SK-N-SH treated with all-trans-retinoic acid at 6 μM for 48 hours (cell line): ENCODE data around the gene PREP.
"Not testable (repeated sequence)": the region's sequence is repeated elsewhere in the genome, so short reads cannot be mapped to it uniquely, and the experiment has no call there.

Source experiments
- ATAC-seq: fragments of 200-7000 bp; cut with Tn5 transposase; 3 replicates; pipeline ENCODE4 v1.9.1; 2020; ENCODE audit warnings: mild to moderate bottlenecking, moderate library complexity
- ARNTL ChIP-seq: fragments of 450-650 bp; formaldehyde crosslinking; IDR thresholded peaks from 2 replicates; pipeline ENCODE4 v1.5.0; 2020; ENCODE audit warnings: low read depth, mild to moderate bottlenecking, moderate library complexity, borderline replicate concordance
- BACH2 ChIP-seq: fragments of 250-450 bp; sonication (Bioruptor Pico); IDR thresholded peaks from 2 replicates; pipeline ENCODE4 v1.9.0; 2021; ENCODE audit warnings: mild to moderate bottlenecking, borderline replicate concordance
- CREB5 ChIP-seq: fragments of 250-450 bp; sonication (Bioruptor Pico); IDR thresholded peaks from 2 replicates; pipeline ENCODE4 v1.5.1; 2020; ENCODE audit warnings: low read depth, mild to moderate bottlenecking, moderate library complexity
- CSDC2 ChIP-seq: fragments of 250-450 bp; sonication (Bioruptor Pico); IDR thresholded peaks from 2 replicates; pipeline ENCODE4 v1.5.0; 2020; ENCODE audit warnings: mild to moderate bottlenecking, moderate library complexity
- CSRNP3 ChIP-seq: fragments of 250-450 bp; sonication (Bioruptor Pico); IDR thresholded peaks from 2 replicates; pipeline ENCODE4 v1.5.1; 2021; ENCODE audit warnings: mild to moderate bottlenecking, moderate library complexity
- ESRRG ChIP-seq: fragments of 250-450 bp; sonication (Bioruptor Pico); IDR thresholded peaks from 2 replicates; pipeline ENCODE4 v1.6.1; 2021; ENCODE audit warnings: mild to moderate bottlenecking
- GLIS3 ChIP-seq: fragments of 250-450 bp; sonication (Bioruptor Pico); IDR thresholded peaks from 2 replicates; pipeline ENCODE4 v1.5.0; 2020; ENCODE audit warnings: mild to moderate bottlenecking, moderate library complexity
- ISL1 ChIP-seq: fragments of 250-450 bp; sonication (Bioruptor Pico); IDR thresholded peaks from 2 replicates; pipeline ENCODE4 v2.1.2; 2022; ENCODE audit warnings: mild to moderate bottlenecking, moderate library complexity
- OSR1 ChIP-seq: fragments of 250-450 bp; sonication (Bioruptor Pico); IDR thresholded peaks from 2 replicates; pipeline ENCODE4 v1.8.0; 2022; ENCODE audit warnings: moderate library complexity, mild to moderate bottlenecking, inconsistent platforms
- PATZ1 ChIP-seq: fragments of 250-450 bp; sonication (Bioruptor Pico); IDR thresholded peaks from 2 replicates; pipeline ENCODE4 v1.8.0; 2020; ENCODE audit warnings: mild to moderate bottlenecking, moderate library complexity, borderline replicate concordance
- POU6F1 ChIP-seq: fragments of 250-450 bp; sonication (Bioruptor Pico); IDR thresholded peaks from 2 replicates; pipeline ENCODE4 v1.8.0; 2021; ENCODE audit warnings: low read depth, mild to moderate bottlenecking, moderate library complexity, borderline replicate concordance
- PPARA ChIP-seq: fragments of 250-450 bp; sonication (Bioruptor Pico); IDR thresholded peaks from 2 replicates; pipeline ENCODE4 v1.5.0; 2020; ENCODE audit warnings: mild to moderate bottlenecking, borderline replicate concordance
- RARB ChIP-seq: fragments of 250-450 bp; sonication (Bioruptor Pico); IDR thresholded peaks from 2 replicates; pipeline ENCODE4 v1.8.0; 2021; ENCODE audit warnings: mild to moderate bottlenecking, moderate library complexity
- SNAI2 ChIP-seq: fragments of 250-450 bp; sonication (Bioruptor Pico); IDR thresholded peaks from 2 replicates; pipeline ENCODE4 v1.5.0; 2020; ENCODE audit warnings: mild to moderate bottlenecking, moderate library complexity
- TOX ChIP-seq: fragments of 250-450 bp; sonication (Bioruptor Pico); IDR thresholded peaks from 2 replicates; pipeline ENCODE4 v1.8.0; 2021; ENCODE audit warnings: mild to moderate bottlenecking, moderate library complexity, borderline replicate concordance
- TSHZ2 ChIP-seq: fragments of 250-450 bp; sonication (Bioruptor Pico); IDR thresholded peaks from 2 replicates; pipeline ENCODE4 v1.5.0; 2020; ENCODE audit warnings: mild to moderate bottlenecking, moderate library complexity
- ZC3H10 ChIP-seq: fragments of 250-450 bp; sonication (Bioruptor Pico); IDR thresholded peaks from 2 replicates; pipeline ENCODE4 v1.5.1; 2021; ENCODE audit warnings: mild to moderate bottlenecking, moderate library complexity
- ZFP3 ChIP-seq: fragments of 250-450 bp; sonication (Bioruptor Pico); IDR thresholded peaks from 2 replicates; pipeline ENCODE4 v1.5.0; 2020; ENCODE audit warnings: mild to moderate bottlenecking, moderate library complexity
- ZFP30 ChIP-seq: fragments of 450-650 bp; formaldehyde crosslinking; IDR thresholded peaks from 2 replicates; pipeline ENCODE4 v1.5.0; 2022; ENCODE audit warnings: mild to moderate bottlenecking, moderate library complexity
- ZNF565 ChIP-seq: fragments of 450-650 bp; formaldehyde crosslinking; conservative IDR thresholded peaks from 2 replicates; pipeline ENCODE4 v1.5.0; 2020; ENCODE audit warnings: low read depth, mild to moderate bottlenecking, moderate library complexity
- ZNF70 ChIP-seq: fragments of 450-650 bp; formaldehyde crosslinking; IDR thresholded peaks from 2 replicates; pipeline ENCODE4 v1.5.0; 2020; ENCODE audit warnings: mild to moderate bottlenecking, moderate library complexity

PREP gene

GRCh38 chr6:105250533-105250932 is 152.3 kb downstream of the PREP start:
- TF ChIP-seq TOX (CRISPR knock-in tag): no peak
- TF ChIP-seq ISL1: peak; percentile 43
- ATAC-seq: no peak

GRCh38 chr6:105243487-105243886 is 159.4 kb downstream of the PREP start:
- ATAC-seq: no peak
- TF ChIP-seq OSR1 (no peak), PPARA (CRISPR knock-in tag) (no peak), SNAI2 (CRISPR knock-in tag) (no peak), ARNTL (CRISPR knock-in tag) (no peak), PATZ1 (CRISPR knock-in tag) (no peak), BACH2 (CRISPR knock-in tag) (no peak), TSHZ2 (CRISPR knock-in tag) (no peak), TOX (CRISPR knock-in tag) (no peak), POU6F1 (CRISPR knock-in tag) (no peak), CREB5 (CRISPR knock-in tag) (no peak), RARB (CRISPR knock-in tag) (no peak)
- TF ChIP-seq, all 23 proteins: peak for 0

GRCh38 chr6:105235155-105235554 is 167.7 kb downstream of the PREP start:
- TF ChIP-seq ZC3H10 (CRISPR knock-in tag) (no peak), CREB5 (CRISPR knock-in tag) (no peak), ZFP30 (CRISPR knock-in tag) (no peak), PPARA (CRISPR knock-in tag) (no peak), CSRNP3 (CRISPR knock-in tag) (no peak), ZNF565 (CRISPR knock-in tag) (no peak), ZNF70 (CRISPR knock-in tag) (no peak), ZFP3 (CRISPR knock-in tag) (no peak), RARB (CRISPR knock-in tag) (no peak), POU6F1 (CRISPR knock-in tag) (no peak), SNAI2 (CRISPR knock-in tag) (no peak), TSHZ2 (CRISPR knock-in tag) (no peak), CSDC2 (CRISPR knock-in tag) (no peak), GLIS3 (no peak), ESRRG (CRISPR knock-in tag) (no peak)
- ATAC-seq: no peak

GRCh38 chr6:105231771-105232170 is 171.1 kb downstream of the PREP start:
- not testable (repeated sequence) for ATAC-seq
